ENCODE measurements around the gene CAMKK1.
"Not testable (repeated sequence)": the region's sequence is repeated elsewhere in the genome, so short reads cannot be mapped to it uniquely, and the experiment has no call there.

CAMKK1 gene

GRCh38 chr17:3848229-3848835 lies 44.5 kb downstream of the CAMKK1 start:
- H3K36me3 ChIP-seq (ENCODE audit: control insufficient read depth, insufficient read depth, low read length), result peaks cover under 1% of the 10 kb centered on the region
- WGBS, 2 experiments, result 92 to 93% methylated on average over 8 to 9 of the region's 9 CpGs

DNA sequence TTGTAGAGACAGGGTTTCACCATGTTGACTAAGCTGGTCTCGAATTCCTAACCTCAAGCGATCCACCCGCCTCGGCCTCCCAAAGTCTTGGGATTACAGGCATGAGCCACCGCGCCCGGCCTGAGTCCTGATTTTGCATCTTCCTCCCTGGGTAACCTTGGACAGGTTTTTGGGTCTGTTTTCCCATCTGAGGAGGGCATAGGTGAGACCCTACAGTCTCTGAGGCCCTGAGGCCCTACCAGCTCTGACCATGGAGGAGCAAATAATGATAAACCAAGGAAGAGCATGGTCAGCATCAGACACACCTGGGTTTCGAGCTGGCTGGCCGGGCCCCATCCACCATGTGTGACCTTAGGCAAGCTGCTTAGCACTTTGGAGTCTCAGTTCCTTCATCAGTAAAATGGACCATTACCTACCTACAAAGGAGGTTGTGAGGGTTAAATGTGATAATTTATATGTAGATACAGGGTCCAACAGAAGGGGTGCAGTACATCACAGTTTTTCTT lies 45.6 kb downstream of the CAMKK1 start:
- Histone ChIP-seq H3K9me3 (ENCODE audit: control insufficient read depth, low read length) (no peaks in the 10 kb centered on the region), H3K27ac (ENCODE audit: insufficient read depth, low read depth, low read length, poor library complexity, severe bottlenecking) (no peak overlapping the region), H3K4me3 (ENCODE audit: insufficient read depth, low read depth, low read length) (no peak overlapping the region), H3K27me3 (ENCODE audit: control insufficient read depth, insufficient read depth, low read length, poor library complexity, severe bottlenecking) (no peaks in the 10 kb centered on the region), H3K4me1 (ENCODE audit: control insufficient read depth, insufficient read depth, low read length) (peaks cover 10% of the 10 kb centered on the region), H3K36me3 (ENCODE audit: control insufficient read depth, insufficient read depth, low read length) (peaks cover 12% of the 10 kb centered on the region)
- WGBS, 2 experiments, result 92 to 93% methylated on average over 9 of the region's 9 CpGs

More at GRCh38 chr17:3848229-3848835, 44.5 kb downstream of the CAMKK1 start:
- H3K27me3 ChIP-seq (ENCODE audit: control insufficient read depth, insufficient read depth, low read length, poor library complexity, severe bottlenecking), result no peaks in the 10 kb centered on the region
- peaks cover 10% of the 10 kb centered on the region for H3K4me1 ChIP-seq (ENCODE audit: control insufficient read depth, insufficient read depth, low read length)
- H3K9me3 ChIP-seq (ENCODE audit: control insufficient read depth, low read length), result no peaks in the 10 kb centered on the region
- H3K4me3 ChIP-seq (ENCODE audit: insufficient read depth, low read depth, low read length), result no peak overlapping the region
- no peak overlapping the region for H3K27ac ChIP-seq (ENCODE audit: insufficient read depth, low read depth, low read length, poor library complexity, severe bottlenecking)

- Histone ChIP-seq H3K27ac (ENCODE audit: insufficient read depth, low read depth, low read length, poor library complexity, severe bottlenecking) (no peak overlapping the region), H3K4me3 (ENCODE audit: insufficient read depth, low read depth, low read length) (no peak overlapping the region), H3K4me1 (ENCODE audit: control insufficient read depth, insufficient read depth, low read length) (peaks cover 10% of the 10 kb centered on the region), H3K9me3 (ENCODE audit: control insufficient read depth, low read length) (no peaks in the 10 kb centered on the region), H3K27me3 (ENCODE audit: control insufficient read depth, insufficient read depth, low read length, poor library complexity, severe bottlenecking) (no peaks in the 10 kb centered on the region), H3K36me3 (ENCODE audit: control insufficient read depth, insufficient read depth, low read length) (peaks cover 15% of the 10 kb centered on the region)
- WGBS, 2 experiments, result 52% methylated on average over 17 of the region's 17 CpGs
Measured at GRCh38 chr17:3846437-3847164, 46.3 kb downstream of the CAMKK1 start.

DNA sequence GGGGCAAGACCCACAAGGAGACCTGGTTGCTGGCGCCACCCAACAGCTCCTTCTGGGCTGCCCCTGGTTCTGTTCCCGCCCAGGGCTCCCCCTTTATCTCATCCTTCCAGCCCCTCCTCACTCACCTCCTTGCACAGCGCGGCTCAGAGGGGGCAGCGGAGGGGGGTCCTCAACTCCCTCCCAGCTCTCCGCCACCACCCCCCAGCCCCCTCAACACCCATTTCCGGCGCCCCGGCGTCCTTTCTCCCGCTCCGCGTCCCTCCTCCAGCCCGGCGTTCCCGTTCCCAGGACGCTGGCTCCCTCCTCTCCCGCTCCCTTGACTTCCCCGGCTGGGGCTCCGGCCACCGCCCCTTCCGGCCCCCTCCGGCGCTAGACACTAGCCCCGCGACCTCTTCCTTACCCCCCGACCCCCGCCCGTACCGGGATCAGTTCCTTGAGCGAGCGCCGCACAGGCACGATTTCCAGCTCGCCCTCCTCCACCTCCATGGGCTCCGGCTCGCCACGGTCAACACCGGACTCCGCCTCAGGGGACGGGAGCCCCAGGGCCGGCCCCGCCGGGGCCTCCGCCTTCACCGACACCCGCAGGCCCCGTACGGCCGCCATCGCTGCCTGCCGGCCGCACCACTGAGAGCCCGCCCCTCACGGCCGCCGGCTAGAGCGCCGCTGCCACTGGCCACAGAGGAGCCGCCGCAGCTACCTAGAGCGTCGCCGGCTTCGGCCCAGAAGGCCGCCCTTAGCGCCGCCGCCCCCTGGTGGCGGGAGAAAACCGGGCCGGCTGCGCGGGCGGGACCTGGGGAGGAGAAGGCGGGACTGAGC lies 47.0 kb downstream of the CAMKK1 start, which contains the start of gene NCBP3:
Gene NCBP3 (minus strand): TSS at position 626 of the 816 bp plus-strand sequence. CDS start 23 bp downstream, at position 603.
- Histone ChIP-seq H3K9me3 (ENCODE audit: control insufficient read depth, low read length) (no peaks in the 10 kb centered on the region), H3K4me1 (ENCODE audit: control insufficient read depth, insufficient read depth, low read length) (peaks cover 10% of the 10 kb centered on the region), H3K27me3 (ENCODE audit: control insufficient read depth, insufficient read depth, low read length, poor library complexity, severe bottlenecking) (no peaks in the 10 kb centered on the region), H3K4me3 (ENCODE audit: insufficient read depth, low read depth, low read length) (peak within 1 kb of the TSS; percentile 80), H3K27ac (ENCODE audit: insufficient read depth, low read depth, low read length, poor library complexity, severe bottlenecking) (peak within 1 kb of the TSS; percentile 52), H3K36me3 (ENCODE audit: control insufficient read depth, insufficient read depth, low read length) (peaks cover 16% of the 10 kb centered on the region)
- 0% methylated on average over 76 of the region's 76 CpGs for WGBS, 2 experiments

DNA sequence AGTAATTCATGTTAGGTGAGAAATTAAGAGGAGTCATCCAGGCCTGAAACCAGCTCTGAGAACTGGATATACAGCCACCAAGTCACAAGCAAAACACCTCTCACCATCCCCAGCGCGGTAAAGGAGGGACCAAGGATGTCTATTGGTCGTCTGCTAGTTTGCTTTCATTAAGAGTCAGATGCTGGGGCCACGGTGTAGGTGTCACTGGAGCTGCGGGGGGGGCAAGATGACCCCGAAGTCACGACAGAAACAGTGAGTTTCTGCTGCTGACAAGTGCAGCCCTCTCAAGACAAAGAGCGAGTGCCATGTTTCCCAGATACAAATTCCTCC lies 47.6 kb downstream of the CAMKK1 start:
- H3K27me3 ChIP-seq (ENCODE audit: control insufficient read depth, insufficient read depth, low read length, poor library complexity, severe bottlenecking), result no peaks in the 10 kb centered on the region
- H3K4me3 ChIP-seq (ENCODE audit: insufficient read depth, low read depth, low read length), result peak overlapping the region; percentile 80
- H3K36me3 ChIP-seq (ENCODE audit: control insufficient read depth, insufficient read depth, low read length), result peaks cover 21% of the 10 kb centered on the region
- no peaks in the 10 kb centered on the region for H3K9me3 ChIP-seq (ENCODE audit: control insufficient read depth, low read length)
- H3K4me1 ChIP-seq (ENCODE audit: control insufficient read depth, insufficient read depth, low read length), result peaks cover 10% of the 10 kb centered on the region
- WGBS, 2 experiments, result 1 to 2% methylated on average over 8 of the region's 8 CpGs
- no peak overlapping the region for H3K27ac ChIP-seq (ENCODE audit: insufficient read depth, low read depth, low read length, poor library complexity, severe bottlenecking)

DNA sequence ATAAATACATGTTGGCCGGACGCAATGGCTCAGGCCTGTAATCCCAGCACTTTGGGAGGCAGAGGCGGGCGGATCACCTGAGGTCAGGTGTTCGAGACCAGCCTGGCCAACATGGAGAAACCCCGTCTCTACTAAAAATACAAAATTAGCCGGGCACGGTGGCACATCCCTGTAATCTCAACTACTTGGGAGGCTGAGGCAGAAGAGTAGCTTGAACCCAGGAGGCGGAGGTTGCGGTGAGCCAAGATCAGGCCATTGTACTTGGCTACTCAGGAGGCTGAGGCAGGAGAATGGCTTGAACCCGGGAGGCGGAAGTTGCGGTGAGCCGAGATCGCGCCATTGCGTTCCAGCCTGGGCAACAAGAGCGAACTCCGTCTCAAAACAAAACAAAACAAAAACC lies 48.3 kb downstream of the CAMKK1 start:
- not testable (repeated sequence) for H3K27ac ChIP-seq (ENCODE audit: insufficient read depth, low read depth, low read length, poor library complexity, severe bottlenecking); H3K9me3 ChIP-seq (ENCODE audit: control insufficient read depth, low read length); H3K4me3 ChIP-seq (ENCODE audit: insufficient read depth, low read depth, low read length); H3K27me3 ChIP-seq (ENCODE audit: control insufficient read depth, insufficient read depth, low read length, poor library complexity, severe bottlenecking)
- peaks cover 28% of the 10 kb centered on the region for H3K36me3 ChIP-seq (ENCODE audit: control insufficient read depth, insufficient read depth, low read length)
- WGBS, 2 experiments, result 93 to 95% methylated on average over 19 of the region's 19 CpGs
- peaks cover 10% of the 10 kb centered on the region for H3K4me1 ChIP-seq (ENCODE audit: control insufficient read depth, insufficient read depth, low read length)

DNA sequence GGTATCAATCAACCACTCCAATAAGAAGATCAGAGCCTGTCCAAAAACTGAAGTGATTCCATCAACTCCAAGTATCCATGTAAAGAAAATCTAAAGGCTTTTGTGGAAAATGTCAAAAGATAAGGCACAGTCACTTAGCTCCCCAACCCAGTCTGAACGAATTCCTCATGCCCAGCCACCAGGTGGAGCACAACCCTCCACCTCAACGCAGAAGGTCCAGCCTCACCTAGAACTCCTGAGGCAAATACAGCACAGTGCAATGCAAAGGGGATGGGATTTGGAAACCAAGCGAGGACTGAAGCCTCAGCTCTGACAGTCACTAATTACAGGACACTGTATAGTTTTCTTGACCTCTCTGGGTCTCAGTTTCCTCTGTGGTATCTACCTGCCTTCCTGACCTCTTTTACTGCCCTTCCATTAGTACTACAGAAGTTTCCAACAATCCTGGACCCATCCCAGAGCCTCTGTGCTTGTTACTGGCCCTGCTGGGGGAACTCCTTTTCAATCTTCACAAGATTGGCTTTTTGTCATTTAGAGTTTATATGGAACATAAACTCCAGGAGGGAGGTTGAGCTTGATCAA lies 48.8 kb downstream of the CAMKK1 start:
- H3K36me3 ChIP-seq (ENCODE audit: control insufficient read depth, insufficient read depth, low read length), result peaks cover 33% of the 10 kb centered on the region
- no peaks in the 10 kb centered on the region for H3K27me3 ChIP-seq (ENCODE audit: control insufficient read depth, insufficient read depth, low read length, poor library complexity, severe bottlenecking)
- H3K4me1 ChIP-seq (ENCODE audit: control insufficient read depth, insufficient read depth, low read length), result peaks cover 10% of the 10 kb centered on the region
- no peak overlapping the region for H3K4me3 ChIP-seq (ENCODE audit: insufficient read depth, low read depth, low read length)
- H3K27ac ChIP-seq (ENCODE audit: insufficient read depth, low read depth, low read length, poor library complexity, severe bottlenecking), result no peak overlapping the region
- WGBS, 2 experiments, result 38 to 42% methylated on average over 3 of the region's 3 CpGs
- no peaks in the 10 kb centered on the region for H3K9me3 ChIP-seq (ENCODE audit: control insufficient read depth, low read length)

- Histone ChIP-seq H3K36me3 (ENCODE audit: control insufficient read depth, insufficient read depth, low read length) (peaks cover 41% of the 10 kb centered on the region), H3K9me3 (ENCODE audit: control insufficient read depth, low read length) (no peaks in the 10 kb centered on the region), H3K27me3 (ENCODE audit: control insufficient read depth, insufficient read depth, low read length, poor library complexity, severe bottlenecking) (no peaks in the 10 kb centered on the region), H3K27ac (ENCODE audit: insufficient read depth, low read depth, low read length, poor library complexity, severe bottlenecking) (no peak overlapping the region), H3K4me3 (ENCODE audit: insufficient read depth, low read depth, low read length) (no peak overlapping the region), H3K4me1 (ENCODE audit: control insufficient read depth, insufficient read depth, low read length) (no peaks in the 10 kb centered on the region)
- 94 to 96% methylated on average over 12 of the region's 12 CpGs for WGBS, 2 experiments
Measured at GRCh38 chr17:3838206-3838605, 54.6 kb downstream of the CAMKK1 start.

- Histone ChIP-seq H3K4me3 (ENCODE audit: insufficient read depth, low read depth, low read length) (no peak overlapping the region), H3K27ac (ENCODE audit: insufficient read depth, low read depth, low read length, poor library complexity, severe bottlenecking) (no peak overlapping the region), H3K36me3 (ENCODE audit: control insufficient read depth, insufficient read depth, low read length) (peaks cover 33% of the 10 kb centered on the region), H3K4me1 (ENCODE audit: control insufficient read depth, insufficient read depth, low read length) (no peaks in the 10 kb centered on the region), H3K27me3 (ENCODE audit: control insufficient read depth, insufficient read depth, low read length, poor library complexity, severe bottlenecking) (no peaks in the 10 kb centered on the region), H3K9me3 (ENCODE audit: control insufficient read depth, low read length) (no peaks in the 10 kb centered on the region)
- 95 to 96% methylated on average over 10 of the region's 10 CpGs for WGBS, 2 experiments
Measured at GRCh38 chr17:3836551-3836950, 56.3 kb downstream of the CAMKK1 start.

All from ectodermal cell (in vitro differentiated cells).